Subcutaneous adipose tissue (tissue), 4 donors: Measurements from ENCODE around the gene DRGX. TPM values are rescaled to one million over a fixed set of nuclear protein-coding genes. Genes with fewer than 3 reads are reported as not detected.

Experiments
- CTCF ChIP-seq: fragments of 450-650 bp; IDR thresholded peaks from one replicate; pipeline ENCODE4 v1.5.1; 2016; ENCODE audit warnings: low read depth, mild to moderate bottlenecking, control low read depth, antibody characterized with exemption, moderate library complexity
- total RNA-seq, 4 donors: library from RNA; depleted of rRNA; stranded (reverse); fragments of >200 nt; gene quantifications; one replicate each; pipeline ENCODE4 v1.1.0, GENCODE V29; 2016

The DRGX gene
- total RNA-seq, 4 donors from 2014 or later = not detected

DNA sequence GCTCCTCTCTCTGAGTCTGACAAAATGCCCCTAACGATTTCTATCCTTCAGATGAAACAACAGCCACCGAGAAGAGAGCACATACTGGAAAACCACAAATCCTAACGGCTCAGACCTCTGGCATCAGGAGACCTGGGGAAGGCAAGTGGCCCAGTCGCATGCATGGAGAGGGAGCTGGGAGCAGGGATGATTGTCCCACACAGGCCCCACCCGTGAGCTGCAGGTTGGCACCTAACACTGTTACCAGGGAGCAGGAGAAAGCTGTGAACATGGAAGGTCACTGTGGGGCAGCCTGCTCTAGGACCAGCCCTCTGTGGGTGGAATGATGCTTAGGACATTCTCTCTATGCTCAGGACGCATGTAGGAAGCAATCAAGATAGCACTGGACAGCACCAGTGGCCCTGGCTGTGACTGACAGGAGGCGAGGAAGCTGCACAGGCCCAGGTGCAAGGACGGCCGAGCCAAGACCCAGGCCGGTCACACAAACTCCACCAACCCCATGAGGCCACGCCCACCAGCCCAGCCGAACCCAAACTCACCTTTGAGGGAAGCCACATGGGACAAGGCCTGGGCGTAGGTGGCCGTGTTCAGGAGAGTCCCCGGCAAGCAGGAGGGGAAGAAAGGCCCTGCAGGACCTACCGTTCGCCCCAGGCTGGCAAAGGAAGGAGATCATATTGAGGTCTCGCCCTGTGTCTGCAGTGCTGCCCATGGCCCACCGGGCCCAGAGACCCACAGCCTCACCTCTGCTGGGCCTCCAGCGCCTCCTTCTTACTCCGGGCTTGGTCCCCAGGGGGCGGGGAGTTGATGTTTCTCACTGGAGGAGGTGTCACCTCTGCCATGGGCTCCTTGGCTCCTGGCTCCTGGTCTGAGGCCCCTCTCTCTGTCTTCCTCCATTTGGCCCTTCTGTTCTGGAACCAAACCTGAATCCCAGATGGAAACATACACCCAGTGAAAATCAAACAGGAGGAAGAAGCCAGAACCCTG lies 9.7 kb downstream of the DRGX start:
- no peak for TF ChIP-seq CTCF

DNA sequence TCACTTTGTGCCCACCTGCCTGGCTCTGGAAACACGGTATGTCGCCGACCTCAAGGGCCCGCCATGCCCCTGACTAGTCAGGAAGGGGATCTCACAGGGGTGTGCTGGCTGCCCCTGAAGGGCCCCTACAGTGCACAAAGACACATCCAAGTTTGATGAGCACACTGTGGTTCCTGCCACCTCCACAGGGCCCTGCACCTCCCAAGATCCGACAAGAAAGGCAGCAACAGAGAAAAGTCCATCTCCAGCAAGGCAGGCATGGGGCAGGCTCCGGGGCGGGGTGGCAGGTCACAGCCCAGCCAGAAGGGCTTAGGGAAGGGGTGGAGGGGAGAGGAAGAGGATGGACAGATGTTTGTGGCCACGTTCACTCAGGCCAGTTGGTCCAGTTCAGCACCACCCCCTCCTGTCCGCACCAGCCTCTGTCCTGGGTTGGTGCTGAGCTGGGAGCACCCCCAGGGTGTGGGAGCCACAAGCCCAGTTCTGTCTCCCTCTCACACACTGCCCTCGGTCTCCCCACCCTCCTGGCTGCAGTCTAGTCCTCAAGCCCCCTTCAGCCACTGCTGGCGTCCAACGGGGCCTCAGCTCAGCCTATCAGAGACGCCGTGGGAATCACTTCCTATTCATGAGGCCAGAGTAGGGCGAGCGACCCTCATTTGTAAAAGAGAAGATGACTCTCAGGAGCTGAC lies 11.5 kb downstream of the DRGX start:
- TF ChIP-seq CTCF = no peak

GRCh38 chr10:49383853-49384252 lies 12.0 kb downstream of the DRGX start:
- TF ChIP-seq CTCF = no peak

DNA sequence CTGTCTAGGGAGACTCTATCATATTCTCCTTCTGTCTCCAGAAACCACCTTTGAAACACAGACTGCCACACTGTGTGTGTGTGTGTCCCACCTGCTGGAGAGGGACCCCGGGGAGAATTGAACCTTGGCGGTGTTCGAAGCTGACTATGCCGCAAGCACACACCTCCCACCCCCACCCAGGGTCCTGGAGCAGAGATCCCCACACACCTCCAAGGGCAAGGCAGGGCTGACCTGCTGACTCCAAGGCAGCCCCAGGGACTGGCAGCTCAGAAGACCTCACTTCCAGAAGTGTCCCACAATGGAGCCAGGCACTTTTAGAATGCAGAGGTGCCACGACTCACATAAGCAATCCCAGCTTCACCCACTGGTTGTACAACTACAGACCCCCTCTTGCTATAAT lies 13.1 kb downstream of the DRGX start:
- TF ChIP-seq CTCF = no peak

- TF ChIP-seq CTCF = no peak
Measured at GRCh38 chr10:49382226-49382625, 13.7 kb downstream of the DRGX start.

- TF ChIP-seq CTCF = no peak
Measured at GRCh38 chr10:49381111-49381900, 14.6 kb downstream of the DRGX start.
